ENCODE measurements around the gene STH.

The STH gene

DNA sequence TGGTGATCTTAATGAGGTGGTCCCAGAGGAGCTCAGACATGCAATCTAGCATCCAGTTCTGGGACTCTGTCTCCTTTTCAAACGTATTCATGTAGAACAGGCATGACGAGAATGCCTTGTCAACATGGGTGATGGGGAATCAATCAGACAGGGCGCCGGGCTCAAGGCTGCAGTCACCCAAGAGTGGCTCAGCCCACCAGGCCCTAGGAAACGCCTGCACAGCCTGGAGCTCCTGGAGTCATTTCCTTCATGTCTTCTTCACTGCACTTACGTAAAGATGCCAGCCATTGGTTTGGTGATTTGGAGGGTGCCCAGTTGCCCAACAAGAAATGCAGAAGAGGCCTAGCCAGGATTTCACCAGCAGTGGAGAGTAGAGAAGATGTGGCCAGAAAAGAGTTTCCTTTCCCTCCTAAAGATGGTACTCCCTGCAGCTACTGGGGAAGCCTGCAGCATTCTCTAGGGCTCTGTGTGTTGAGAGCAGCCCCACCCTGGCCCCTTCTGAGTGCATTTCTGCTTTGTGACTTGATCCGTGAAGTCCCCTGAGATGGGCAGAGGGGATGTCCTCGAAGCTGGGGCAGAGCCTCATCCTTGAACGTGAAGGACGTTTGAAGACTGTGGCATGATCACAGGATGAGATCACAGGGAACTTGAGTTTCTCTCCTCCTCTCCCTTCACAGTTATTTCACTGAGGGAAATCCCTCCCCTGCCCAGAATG is 24.0 kb upstream of the STH start:
- no peak overlapping the region for H3K4me3 ChIP-seq (ENCODE audit: low read depth, low read length, poor library complexity, severe bottlenecking)
- no peak overlapping the region for H3K4me2 ChIP-seq (ENCODE audit: low read length)
- H2AFZ ChIP-seq (ENCODE audit: low read length): no peak overlapping the region
- no peaks in the 10 kb centered on the region for H3K27me3 ChIP-seq (ENCODE audit: insufficient read depth, low read length)
- H3K9me2 ChIP-seq (ENCODE audit: low read depth, low read length): no peaks in the 10 kb centered on the region
- no peaks in the 10 kb centered on the region for H3F3A ChIP-seq (ENCODE audit: insufficient read depth, low read length)
- no peaks in the 10 kb centered on the region for H3K9me3 ChIP-seq (ENCODE audit: low read length)
- TF ChIP-seq, protein P1, sequence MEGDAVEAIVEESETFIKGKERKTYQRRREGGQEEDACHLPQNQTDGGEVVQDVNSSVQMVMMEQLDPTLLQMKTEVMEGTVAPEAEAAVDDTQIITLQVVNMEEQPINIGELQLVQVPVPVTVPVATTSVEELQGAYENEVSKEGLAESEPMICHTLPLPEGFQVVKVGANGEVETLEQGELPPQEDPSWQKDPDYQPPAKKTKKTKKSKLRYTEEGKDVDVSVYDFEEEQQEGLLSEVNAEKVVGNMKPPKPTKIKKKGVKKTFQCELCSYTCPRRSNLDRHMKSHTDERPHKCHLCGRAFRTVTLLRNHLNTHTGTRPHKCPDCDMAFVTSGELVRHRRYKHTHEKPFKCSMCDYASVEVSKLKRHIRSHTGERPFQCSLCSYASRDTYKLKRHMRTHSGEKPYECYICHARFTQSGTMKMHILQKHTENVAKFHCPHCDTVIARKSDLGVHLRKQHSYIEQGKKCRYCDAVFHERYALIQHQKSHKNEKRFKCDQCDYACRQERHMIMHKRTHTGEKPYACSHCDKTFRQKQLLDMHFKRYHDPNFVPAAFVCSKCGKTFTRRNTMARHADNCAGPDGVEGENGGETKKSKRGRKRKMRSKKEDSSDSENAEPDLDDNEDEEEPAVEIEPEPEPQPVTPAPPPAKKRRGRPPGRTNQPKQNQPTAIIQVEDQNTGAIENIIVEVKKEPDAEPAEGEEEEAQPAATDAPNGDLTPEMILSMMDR (IDR thresholded peaks at IDR 0.05; ENCODE audit: low read length): no peak
- no peak for TF ChIP-seq EZH2 (IDR thresholded peaks at IDR 0.05; ENCODE audit: borderline replicate concordance, low read length)
- no peaks in the 10 kb centered on the region for H3K4me1 ChIP-seq (ENCODE audit: insufficient read depth, low read length, severe bottlenecking)
- H3K79me2 ChIP-seq (ENCODE audit: insufficient read depth, low read length): no peaks in the 10 kb centered on the region
- no peak overlapping the region for H3K9ac ChIP-seq (ENCODE audit: low read length)
- no peaks in the 10 kb centered on the region for H4K20me1 ChIP-seq (ENCODE audit: insufficient read depth, low read length)
- H3K27ac ChIP-seq (ENCODE audit: low read depth, low read length, poor library complexity, severe bottlenecking): no peak overlapping the region
- no peaks in the 10 kb centered on the region for H3K36me3 ChIP-seq (ENCODE audit: insufficient read depth, low read length)

DNA sequence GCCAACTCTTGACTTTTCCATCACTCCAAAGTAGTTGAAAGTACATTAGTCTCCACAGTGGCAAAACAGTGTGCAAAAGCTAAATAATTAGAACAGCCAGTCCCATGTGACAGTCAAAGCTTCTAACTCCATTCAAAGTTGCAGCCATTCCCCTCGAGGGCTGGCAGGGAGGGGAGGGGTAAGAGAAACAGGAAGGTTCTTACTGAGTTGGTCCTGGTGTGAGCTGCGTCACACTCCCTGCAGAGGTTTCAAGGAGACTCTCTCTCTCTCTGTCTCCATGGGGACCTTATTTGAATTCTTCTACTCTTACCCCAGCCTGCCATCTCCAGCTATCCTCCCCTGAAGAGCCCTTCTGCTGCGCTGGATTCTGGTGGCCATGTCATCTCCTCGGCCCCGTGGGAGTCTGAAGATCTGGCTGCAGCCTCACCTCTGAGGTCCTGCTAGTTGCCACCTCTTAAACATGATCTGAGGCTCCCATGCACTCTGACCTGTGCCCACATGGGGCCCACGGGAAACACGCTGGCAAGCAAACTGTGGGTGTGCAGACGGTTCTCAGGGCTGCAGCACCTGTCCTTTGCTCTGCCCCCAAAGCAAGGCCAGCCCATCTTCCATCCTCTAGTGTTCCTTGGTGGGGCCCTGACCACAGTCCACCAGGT is 23.3 kb upstream of the STH start:
- Histone ChIP-seq H3K4me3 (ENCODE audit: low read depth, low read length, poor library complexity, severe bottlenecking) (no peak overlapping the region), H4K20me1 (ENCODE audit: insufficient read depth, low read length) (no peaks in the 10 kb centered on the region), H2AFZ (ENCODE audit: low read length) (no peak overlapping the region), H3K27me3 (ENCODE audit: insufficient read depth, low read length) (no peaks in the 10 kb centered on the region), H3K4me2 (ENCODE audit: low read length) (no peak overlapping the region), H3F3A (ENCODE audit: insufficient read depth, low read length) (no peaks in the 10 kb centered on the region), H3K79me2 (ENCODE audit: insufficient read depth, low read length) (no peaks in the 10 kb centered on the region), H3K27ac (ENCODE audit: low read depth, low read length, poor library complexity, severe bottlenecking) (no peak overlapping the region), H3K9me3 (ENCODE audit: low read length) (no peaks in the 10 kb centered on the region), H3K36me3 (ENCODE audit: insufficient read depth, low read length) (no peaks in the 10 kb centered on the region), H3K9ac (ENCODE audit: low read length) (no peak overlapping the region), H3K4me1 (ENCODE audit: insufficient read depth, low read length, severe bottlenecking) (no peaks in the 10 kb centered on the region), H3K9me2 (ENCODE audit: low read depth, low read length) (no peaks in the 10 kb centered on the region)
- TF ChIP-seq, protein P1 (IDR thresholded peaks at IDR 0.05; ENCODE audit: low read length): no peak

- Histone ChIP-seq H3K4me1 (ENCODE audit: insufficient read depth, low read length, severe bottlenecking) (no peaks in the 10 kb centered on the region), H3K4me2 (ENCODE audit: low read length) (no peak overlapping the region)
Observed at GRCh38 chr17:45976391-45976754, 22.7 kb upstream of the STH start.

More at GRCh38 chr17:45976391-45976754, 22.7 kb upstream of the STH start:
- Histone ChIP-seq H3K27me3 (ENCODE audit: insufficient read depth, low read length) (no peaks in the 10 kb centered on the region), H3K79me2 (ENCODE audit: insufficient read depth, low read length) (no peaks in the 10 kb centered on the region), H4K20me1 (ENCODE audit: insufficient read depth, low read length) (no peaks in the 10 kb centered on the region), H3F3A (ENCODE audit: insufficient read depth, low read length) (no peaks in the 10 kb centered on the region), H2AFZ (ENCODE audit: low read length) (no peak overlapping the region), H3K4me3 (ENCODE audit: low read depth, low read length, poor library complexity, severe bottlenecking) (no peak overlapping the region), H3K36me3 (ENCODE audit: insufficient read depth, low read length) (no peaks in the 10 kb centered on the region), H3K27ac (ENCODE audit: low read depth, low read length, poor library complexity, severe bottlenecking) (no peak overlapping the region), H3K9ac (ENCODE audit: low read length) (no peak overlapping the region), H3K9me2 (ENCODE audit: low read depth, low read length) (no peaks in the 10 kb centered on the region), H3K9me3 (ENCODE audit: low read length) (no peaks in the 10 kb centered on the region)
- TF ChIP-seq EZH2 (IDR thresholded peaks at IDR 0.05; ENCODE audit: borderline replicate concordance, low read length): no peak
- TF ChIP-seq, protein P1 (IDR thresholded peaks at IDR 0.05; ENCODE audit: low read length): no peak

Data from OCI-LY1 (cell line).